HEK293 (cell line): ENCODE data around the gene SRL.

Experiments
- CTCF ChIP-seq: fragments of 450-650 bp; formaldehyde crosslinking; IDR thresholded peaks from 2 replicates; pipeline ENCODE4 v1.5.1; 2016; ENCODE audit warnings: missing biosample characterization, missing genetic modification characterization
- MEIS1 ChIP-seq: sonication (generic); formaldehyde crosslinking; IDR thresholded peaks from 2 replicates; pipeline ENCODE4 v1.8.1; 2022; ENCODE audit warnings: missing genetic modification reagents, mild to moderate bottlenecking, borderline replicate concordance

DNA sequence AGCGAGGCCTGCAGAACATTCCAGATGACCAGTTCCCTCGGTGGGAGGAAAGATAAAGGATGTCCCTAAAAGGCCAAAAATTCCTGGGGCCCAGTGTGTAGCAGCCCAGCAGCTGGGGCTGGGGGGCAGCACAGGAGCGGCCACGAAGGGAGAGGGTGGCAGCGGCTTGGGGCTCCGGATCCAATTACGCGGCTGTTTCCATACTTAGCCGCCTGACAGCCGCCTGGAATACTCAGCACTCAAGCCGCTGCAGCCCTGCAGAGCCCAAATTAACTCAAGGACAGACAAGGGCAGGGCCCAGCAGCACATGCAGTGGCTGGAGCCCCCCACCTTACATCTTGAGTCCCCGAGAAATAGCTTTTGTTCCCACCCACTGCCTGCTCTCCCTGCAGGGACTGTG, 1.3 kb downstream of the SRL start:
- TF ChIP-seq MEIS1 (CRISPR knock-in tag) (no peak), CTCF (tag by site-specific recombination) (no peak)
